NCI-H1436 (cell line): ENCODE data around the gene STX11.
"Not testable (repeated sequence)": the region's sequence is repeated elsewhere in the genome, so short reads cannot be mapped to it uniquely, and the experiment has no call there.

ENCODE experiments used
- DNase-seq: peaks from one replicate; lab custom pipeline; 2025; lab: John Stamatoyannopoulos, UW

STX11 gene

DNA sequence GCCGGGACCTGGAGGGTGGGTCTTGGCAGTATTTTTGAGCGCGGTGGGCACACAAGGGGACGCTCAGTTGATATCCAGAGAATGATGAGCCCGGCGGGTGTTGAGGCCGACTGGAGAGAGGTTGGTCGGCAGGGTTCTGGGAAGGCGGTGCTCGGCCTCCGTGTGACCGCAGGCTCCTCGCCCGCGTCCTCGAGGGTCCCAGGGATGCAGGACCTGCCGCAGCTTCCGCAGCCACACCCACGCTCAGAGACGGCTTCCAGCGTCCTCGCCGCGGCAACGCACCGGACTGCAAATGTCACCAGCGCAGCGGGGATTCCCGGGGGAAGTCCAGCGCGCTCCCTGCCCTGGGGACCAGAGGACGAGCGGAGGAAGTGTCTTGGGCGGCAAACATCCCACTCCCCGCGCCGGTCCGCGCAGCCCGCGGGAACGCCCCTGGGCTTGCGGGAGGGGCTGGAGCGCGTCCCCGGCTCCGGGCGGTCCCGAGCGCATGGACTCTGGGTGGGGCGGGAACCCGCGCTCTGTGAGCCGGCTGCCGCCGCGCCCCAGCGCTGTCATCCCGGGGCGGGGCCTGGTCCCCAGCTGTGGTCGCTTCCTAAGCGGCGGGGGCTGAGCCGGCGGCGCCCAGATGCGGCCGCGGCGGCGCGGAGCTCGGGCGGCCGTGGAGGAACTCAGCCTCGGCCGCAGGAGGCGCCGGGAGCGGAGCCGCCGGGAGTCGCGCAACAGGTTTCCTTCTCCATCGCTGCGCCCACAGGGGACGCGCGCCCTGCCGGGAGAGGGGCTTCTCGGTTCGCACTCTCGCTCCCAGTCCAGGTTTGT is at the start of gene STX11:
Gene STX11 (plus strand): TSS at position 624 of the 816 bp plus-strand sequence. CDS start 36,111 bp downstream, outside the sequence.
- DNase-seq = no peak

DNA sequence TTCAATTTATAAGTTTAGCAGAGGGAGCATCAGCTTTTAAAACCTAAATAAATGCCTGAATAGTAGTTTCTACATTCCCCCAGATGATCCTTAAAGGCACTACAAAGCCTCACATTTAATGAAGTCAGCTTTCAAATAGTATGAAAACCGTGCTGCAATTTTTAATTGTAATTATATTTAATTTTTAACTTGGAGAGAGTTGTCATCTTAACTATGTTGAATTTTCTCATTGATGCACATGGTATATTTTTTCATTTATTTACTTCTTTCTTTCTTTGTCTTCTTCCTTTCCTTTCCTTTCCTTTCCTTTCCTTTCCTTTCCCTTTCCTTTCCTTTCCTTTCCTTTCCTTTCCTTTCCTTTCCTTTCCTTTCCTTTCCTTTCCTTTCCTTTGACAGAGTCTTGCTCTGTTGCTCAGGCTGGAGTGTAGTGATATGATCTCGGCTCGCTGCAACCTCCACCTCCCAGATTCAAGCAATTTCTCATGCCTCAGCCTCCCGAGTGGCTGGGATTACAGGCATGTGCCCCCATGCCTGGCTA is 47.2 kb upstream of the STX11 start:
- DNase-seq = no peak

DNA sequence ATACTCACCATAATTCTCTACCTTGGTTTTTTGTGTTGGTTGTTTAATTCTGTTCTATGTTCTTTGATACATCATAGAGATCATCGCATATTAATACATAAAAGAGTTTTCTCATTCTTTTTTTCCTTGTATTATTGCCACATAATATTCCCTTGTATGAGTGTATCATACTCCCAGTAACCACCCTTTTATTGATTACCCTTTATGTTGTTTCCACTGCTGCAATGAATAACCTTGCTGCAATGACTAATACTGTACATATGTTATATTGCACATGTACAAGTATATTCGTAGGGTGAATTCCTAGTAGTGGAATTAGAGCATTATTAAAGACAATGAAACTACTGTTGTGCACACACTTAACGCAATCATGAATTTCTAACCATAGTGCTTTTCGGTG is 45.8 kb upstream of the STX11 start:
- DNase-seq = no peak

DNA sequence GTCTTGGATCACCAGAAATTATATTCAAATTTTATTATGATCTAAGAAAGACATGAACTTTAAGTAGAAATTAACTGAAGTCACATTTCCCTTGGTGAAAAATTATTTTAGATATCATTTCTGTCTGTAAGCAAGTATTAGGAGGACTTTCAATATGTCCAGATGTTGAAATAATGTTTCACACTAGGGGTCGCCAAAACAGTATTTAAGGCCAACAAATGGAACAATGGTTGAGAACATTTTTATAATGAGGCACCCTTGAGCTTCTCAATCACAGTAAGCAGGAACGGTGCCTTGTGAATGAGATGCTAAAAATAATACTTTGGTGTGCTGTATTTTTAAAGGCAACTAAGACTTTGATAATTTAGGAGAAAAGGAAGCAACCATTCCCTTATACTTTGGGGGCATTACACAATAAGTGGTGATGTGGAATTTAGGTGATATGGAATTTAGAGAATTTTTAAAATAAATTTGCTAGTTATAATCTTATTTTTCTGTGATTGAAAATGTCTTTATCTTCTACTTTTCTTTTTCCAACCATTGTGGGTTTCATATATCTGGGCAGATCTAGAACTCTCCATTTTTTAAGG is 45.3 kb upstream of the STX11 start:
- DNase-seq = peak; percentile 27

DNA sequence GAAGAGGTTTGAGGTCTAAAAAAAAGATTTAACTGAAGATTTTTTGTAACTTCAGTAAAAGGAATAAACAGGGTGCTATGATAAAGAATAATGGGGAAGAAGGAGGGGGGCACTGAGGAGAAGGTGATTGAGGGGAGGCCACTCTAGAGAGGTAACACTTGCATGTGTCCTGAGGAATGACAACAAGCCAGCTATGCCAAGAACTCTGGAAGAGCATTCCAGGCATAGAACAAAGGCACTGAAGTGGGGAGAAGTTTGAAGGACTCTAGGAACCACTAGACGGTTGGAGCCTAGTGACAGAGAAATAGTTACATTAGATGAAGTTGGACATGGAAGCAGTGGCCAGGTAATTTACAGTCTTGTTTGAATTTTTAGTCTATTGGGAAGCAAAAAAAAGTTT is 44.1 kb upstream of the STX11 start:
- DNase-seq = no peak

DNA sequence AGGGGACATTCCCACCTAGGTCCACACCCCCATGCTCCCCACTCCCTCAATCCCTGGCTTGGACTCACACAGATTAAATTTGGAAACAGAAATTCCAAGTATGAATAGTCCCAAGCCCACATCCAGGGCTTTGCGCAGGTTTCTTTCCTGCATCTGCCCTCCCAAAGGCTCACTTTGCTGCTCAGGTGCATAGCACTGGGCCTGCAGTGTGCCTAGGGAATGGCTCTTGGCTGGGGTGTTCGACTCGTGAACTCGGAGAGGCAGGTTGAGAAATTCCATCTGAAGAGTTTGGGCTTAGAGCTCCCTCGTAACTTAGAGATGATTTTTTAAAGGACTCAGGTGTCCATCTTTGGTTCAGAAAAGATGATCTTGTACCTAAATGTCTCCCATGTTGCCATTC is 40.1 kb upstream of the STX11 start:
- DNase-seq = no peak

DNA sequence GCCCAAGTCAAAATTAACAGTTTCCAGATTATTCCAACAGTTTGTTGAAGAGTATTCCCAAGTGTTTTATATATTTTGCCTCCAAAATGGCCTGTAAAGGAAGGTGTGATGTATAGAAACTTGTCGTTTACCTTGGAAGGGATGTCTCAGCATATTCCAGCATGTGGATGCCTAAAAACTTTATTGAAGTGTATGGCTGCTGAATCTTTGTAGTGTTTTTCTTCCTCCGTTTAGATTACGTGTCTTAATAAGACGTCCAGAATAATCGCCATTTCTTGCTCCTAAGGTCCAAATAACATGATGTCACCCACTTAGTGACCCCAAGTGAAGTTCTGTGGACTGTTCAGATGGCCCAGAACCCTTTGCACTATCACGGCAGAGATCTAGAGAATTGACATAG is 37.0 kb upstream of the STX11 start:
- no peak for DNase-seq

DNA sequence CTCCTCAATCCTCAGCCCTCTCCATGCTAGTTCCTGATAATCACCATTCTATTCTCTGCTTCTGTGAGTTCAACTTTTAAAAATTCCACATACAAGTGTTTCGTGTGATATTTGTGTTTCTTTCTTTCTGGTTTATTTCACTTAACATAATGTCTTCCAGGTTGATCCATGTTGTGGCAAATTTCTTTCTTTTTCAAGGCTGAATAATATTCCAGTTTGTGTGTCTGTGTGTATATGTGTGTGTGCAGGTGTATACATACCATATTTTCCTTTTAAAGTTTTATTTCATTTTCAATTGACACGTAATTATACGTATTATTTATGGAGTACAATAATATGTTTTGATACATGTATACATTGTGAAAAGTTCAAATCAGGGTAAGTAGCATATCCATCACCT is 35.1 kb upstream of the STX11 start:
- no peak for DNase-seq

DNA sequence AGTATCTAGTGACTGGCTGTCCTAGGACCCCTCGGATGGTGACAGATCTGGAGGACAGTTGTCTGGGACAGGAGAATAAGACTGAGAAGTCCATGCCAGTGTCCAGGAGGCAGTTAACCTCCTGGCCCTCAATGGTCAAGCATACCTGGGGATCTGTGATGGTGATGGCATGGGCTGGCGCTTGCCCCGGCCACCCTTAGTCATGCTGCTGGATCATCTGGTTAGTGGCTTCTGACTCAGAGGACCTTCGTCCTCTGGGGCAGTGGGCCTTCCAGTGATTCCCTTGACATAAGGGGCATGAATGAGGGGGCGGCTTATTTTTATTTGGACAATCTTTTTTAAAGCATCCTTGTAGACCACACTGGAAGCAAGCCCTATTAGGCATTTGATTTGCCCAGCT is 30.9 kb upstream of the STX11 start:
- no peak for DNase-seq

DNA sequence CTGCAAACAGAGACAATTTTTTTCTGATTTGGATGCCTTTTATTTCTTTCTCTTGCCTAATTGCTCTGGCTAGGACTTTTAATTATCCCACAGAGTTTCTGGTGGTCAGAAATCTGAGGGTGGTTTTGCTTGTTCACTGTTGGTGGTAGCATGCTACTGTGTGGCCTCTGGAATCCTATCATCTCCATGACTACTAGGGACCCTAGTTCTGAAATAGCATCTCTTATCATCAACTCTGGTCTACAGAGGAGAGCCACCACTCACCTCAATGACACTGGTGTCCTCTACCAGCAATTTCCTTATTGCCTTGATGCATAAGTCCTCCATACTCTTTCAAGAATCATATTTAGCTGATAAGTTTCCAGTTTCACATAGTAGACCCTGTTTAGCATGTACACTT is 27.5 kb upstream of the STX11 start:
- DNase-seq = no peak

DNA sequence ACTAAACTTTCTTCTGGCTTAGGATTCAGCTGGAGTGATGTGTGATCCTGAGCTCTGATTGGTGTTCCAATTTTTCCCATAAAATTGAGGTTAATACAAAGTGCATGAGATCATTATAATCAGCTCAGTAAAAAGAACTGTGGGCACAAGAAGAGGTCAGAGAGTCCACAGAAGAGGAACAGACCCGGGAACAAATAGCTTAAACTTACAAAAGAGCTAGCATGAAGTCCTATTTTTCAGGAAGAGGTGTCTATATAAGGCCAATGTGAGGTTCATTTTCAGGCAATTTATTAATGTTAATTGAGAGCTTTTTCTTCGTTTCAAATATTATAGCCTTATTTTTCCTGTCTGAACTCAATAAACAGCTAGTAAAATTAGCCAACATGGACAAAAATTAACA is 26.9 kb upstream of the STX11 start:
- no peak for DNase-seq

DNA sequence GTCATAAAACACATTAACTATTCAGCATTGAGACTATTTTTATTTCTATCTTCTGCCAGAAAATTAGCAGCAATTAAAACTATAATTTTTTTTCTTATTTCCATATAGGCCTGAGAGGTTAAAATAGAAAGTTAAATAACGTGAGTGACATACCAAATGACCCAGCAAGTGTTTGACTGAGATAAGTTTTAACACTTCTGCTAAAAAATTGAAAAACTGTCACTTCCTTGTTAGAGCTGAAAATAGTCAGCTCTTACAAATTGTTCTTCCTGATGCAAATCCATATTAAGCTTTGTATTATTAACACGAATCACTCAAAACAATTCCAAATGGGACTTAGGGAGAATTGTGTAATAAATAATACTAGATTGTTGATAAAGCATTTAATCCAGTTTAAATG is 26.5 kb upstream of the STX11 start:
- DNase-seq = no peak

DNA sequence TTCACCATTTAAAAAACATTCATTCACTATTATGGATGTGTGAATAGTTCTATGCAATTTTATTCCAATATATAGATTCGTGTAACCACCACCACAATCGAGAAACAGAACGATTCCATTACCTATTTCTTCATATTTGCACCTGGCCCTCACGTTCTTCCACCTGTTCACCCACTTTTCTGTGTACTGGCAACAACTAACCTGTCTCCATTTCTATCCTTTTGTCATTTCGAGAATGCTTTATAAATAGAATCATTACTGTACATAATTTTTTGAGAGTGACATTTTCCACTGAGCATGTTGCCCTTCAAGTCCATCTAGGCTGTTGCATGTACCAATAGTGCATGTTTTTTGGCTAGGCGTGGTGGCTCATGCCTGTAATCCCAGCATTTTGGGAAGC is 23.2 kb upstream of the STX11 start:
- DNase-seq = no peak

DNA sequence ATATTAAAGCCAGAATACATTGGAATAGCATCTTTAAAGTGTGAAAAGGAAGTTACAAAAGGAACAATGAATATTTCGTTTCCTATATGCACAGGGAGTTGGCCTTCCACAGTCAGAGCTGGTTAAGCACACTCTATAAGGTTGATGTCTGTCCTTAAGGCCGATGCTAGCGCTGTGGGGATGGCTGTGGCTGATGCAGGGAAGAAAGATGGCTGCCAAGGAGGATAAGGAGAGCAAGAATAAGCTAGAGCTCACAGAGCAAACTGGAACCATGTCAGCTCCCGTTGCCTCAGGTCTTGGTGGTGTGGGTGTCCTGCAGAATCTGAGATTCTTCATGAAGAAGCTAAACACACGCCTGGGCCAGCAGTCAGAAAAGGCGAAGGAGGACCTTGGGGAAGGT is 20.8 kb upstream of the STX11 start:
- DNase-seq = no peak

DNA sequence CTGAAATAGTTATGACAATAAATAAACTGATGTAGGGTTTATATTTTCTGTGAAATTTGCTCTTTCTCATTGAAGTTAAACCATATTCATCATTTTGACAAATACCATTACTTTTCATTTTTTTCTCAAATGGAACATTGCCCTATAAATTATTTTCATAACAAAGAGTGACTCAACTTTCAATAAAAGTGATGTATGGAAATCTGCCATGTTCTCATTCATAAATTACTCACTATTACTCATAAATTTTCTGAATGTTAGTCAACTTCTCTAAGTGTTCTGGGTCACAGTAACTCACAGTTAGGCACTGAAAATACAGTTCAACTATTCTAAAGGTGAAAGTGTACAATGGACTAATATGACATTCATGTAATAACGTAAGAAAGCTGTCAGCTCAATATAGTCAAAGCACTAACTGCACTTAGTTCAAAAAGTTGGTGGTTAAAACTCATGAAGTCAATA is 19.0 kb upstream of the STX11 start:
- DNase-seq = no peak

DNA sequence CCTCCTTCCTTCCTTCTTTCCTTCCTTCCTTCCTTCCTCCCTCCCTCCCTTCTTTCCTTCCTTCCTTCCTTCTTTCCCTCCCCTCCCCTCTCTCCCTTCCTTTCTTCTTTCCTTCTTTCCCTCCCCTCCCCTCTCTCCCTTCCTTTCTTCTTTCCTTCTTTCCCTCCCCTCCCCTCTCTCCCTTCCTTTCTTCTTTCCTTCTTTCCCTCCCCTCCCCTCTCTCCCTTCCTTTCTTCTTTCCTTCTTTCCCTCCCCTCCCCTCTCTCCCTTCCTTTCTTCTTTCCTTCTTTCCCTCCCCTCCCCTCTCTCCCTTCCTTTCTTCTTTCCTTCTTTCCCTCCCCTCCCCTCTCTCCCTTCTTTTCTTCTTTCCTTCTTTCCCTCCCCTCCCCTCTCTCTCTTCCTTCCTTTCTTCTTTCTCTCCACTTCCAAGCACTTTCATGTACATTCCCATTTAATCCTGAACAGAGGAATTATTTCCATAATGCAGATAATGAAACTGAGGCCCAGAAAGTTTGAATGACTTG is 18.1 kb upstream of the STX11 start:
- not testable (repeated sequence) for DNase-seq

DNA sequence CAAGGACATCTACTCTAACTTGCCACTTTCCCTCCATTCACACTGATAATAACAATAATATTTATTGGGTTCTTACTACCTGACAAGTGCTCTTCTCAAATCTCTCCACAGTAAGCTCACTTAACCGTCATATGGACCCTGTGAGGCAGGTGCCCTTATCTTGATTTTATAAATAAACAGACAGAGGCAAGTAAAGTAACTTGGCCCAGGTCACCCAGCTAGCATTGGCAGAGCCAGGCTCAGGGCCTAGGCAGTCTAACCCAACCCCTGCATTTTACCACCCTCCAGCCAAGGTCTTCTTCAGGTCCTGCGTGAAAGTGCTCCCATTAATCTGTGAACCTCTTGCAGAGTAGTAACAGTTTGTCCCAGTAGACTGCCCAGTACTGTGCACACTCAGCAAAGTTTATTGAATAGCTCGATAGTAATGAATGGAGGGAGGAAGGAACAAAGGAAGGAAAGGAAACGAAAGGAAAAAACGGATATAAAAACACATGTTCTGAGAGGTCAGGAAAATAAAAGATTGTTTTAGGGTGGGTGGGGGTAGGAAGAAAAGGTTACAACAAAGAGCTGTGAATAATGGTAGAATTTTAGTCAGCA is 17.0 kb upstream of the STX11 start:
- no peak for DNase-seq

DNA sequence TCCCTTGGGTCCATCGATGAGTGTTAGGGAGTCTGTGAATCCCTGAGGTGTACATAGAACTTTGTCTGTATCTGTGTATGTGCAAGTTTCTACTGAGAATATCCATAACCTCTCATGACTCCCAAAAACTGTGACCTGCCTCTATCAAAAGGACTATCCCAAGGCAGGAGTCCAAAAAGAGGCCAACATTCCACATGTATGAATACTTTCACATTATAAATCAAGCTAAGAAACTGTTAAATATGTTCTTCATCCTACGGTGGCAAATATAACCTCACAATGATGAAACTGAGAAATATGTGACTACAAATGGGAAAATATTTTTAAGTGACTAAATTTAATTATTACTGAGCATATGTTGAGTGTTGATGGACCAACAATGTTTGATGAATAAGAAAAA is 16.1 kb upstream of the STX11 start:
- no peak for DNase-seq

DNA sequence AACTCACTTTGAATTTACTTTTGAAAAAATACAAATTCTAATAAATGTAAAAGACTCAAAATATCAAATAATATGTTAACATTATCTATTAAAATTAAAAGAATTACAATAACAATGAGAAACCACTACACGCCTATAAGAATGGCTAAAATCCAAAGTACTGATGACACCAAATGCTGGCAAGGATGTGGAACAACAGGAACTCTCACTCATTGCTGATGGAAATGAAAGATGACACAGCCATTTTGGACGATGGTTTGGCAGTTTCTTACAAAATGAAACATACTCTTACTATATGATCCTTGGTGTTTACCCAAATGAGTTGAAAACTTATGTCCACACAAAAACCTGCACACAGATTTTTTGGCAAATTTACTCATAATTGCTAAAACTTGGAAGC is 15.6 kb upstream of the STX11 start:
- DNase-seq = no peak

DNA sequence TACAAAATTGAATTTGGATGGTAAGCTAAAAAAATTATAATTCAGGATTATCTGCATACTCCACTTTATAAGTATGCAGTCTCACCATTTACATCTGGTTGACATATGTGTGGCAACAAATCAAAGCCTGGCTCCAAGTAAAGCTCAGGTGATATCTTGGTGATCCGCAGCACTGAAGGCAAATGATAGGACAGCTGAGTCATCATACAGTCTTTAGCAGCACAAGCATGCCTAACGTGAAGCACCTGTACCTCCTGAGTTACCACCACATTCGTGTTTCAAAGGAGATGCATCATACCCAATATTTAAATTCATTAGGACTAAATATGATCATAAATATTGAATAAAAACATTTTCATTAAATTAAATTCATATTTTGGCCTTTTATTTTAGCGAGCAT is 11.8 kb upstream of the STX11 start:
- DNase-seq = no peak

DNA sequence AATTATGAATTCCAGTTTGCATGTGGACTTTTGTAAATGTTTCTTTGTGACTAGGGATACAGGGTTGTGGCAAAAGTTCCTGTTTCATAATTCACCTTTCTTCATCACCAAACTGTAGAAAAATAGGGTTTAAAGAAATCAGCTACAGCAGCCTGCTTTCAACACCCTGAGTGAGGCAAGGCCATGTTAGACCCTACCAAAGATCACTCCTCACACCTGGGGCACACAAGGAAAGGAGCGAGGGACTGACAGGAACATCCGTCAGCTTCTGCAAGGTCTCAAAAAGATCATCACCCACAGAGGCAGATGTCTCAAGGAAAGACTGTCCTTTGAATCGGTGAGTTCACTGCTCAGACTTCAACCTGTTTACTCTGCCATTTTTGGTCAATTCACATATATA is 10.5 kb upstream of the STX11 start:
- no peak for DNase-seq

DNA sequence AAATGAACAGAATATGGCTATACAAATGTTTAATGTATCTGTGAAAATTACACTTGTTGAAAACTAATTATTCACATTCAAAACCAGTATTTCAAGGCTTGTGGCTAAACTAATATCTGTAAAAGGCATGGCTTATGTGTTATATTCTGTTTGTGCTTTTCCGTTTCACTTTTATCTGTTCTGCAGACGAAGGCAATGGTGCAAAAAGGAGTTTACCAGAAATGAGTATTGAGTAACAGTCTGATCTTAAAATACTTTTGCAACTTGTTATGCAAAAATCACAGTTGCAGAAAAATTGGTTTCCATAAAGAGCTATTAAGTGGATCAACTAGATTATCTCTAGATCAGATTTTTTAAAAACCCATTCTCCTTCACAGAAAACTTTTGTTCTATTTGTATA is 9.4 kb upstream of the STX11 start:
- no peak for DNase-seq

DNA sequence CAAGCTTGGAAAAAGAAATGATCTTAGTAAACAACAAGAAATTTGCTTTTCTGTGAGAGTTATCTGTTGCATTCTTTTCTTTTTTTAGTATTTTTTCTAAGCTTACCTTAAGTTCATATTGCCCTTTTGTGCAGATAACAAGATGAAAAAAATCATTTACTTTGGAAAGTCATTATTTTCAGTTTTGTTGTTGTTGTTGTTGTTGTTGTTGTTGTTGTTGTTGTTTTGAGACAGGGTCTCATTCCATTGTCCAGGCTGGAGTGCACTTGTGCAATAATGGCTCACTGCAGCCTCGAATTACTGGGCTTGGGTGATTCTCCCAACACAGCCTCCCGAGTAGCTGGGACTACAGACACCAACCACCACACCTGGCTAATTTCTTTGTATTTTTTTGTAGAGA is 8.8 kb upstream of the STX11 start:
- no peak for DNase-seq
